SK-N-SH (cell line): ENCODE data around the gene SOX30. TPM values are rescaled to one million over a fixed set of nuclear protein-coding genes. Genes with fewer than 3 reads are reported as not detected.

Experiments
- CTCF ChIA-PET: fragments of 300-600, 350-600 bp; formaldehyde crosslinking; extraction: SDS; loops from one replicate; lab custom pipeline; 2021; lab: Yijun Ruan, JAX
- POLR2A ChIA-PET: fragments of 350-600 bp; sonication (Branson Sonifier 250); formaldehyde crosslinking; extraction: SDS; loops from one replicate; lab custom pipeline; 2020; ENCODE audit warnings: antibody characterized with exemption, inconsistent platforms; lab: Yijun Ruan, JAX
- DNase-seq: peaks from one replicate; pipeline ENCODE4 v3.0.0; 2012
- H2AFZ ChIP-seq: fragments of 200-600 bp; sonication (generic); 2 replicates; pipeline ENCODE4 v1.8.1; 2016; ENCODE audit warnings: antibody characterized with exemption, mild to moderate bottlenecking, low read depth
- H3F3A ChIP-seq: fragments of 200-600 bp; sonication (generic); replicated peaks from 2 replicates; pipeline ENCODE3; 2016; ENCODE audit warnings: antibody characterized with exemption, mild to moderate bottlenecking; ENCODE audit not compliant: insufficient read depth
- H3K27ac ChIP-seq, 2 experiments: fragments of 200-500 bp in 1 of 2; fragments of 200-600 bp in 1 of 2; sonication (Bioruptor generic) in 1 of 2; sonication (generic), shearing (Covaris generic) in 1 of 2; 2 replicates each; pipeline versions ENCODE4 v1.5.1 to v1.6.1; 2014 to 2016; ENCODE audit warnings: low read depth in 2 of 2, inconsistent platforms in 1 of 2, low read length in 1 of 2, mild to moderate bottlenecking in 1 of 2, mixed read lengths in 1 of 2
- H3K27me3 ChIP-seq: fragments of 200-600 bp; sonication (generic), shearing (Covaris generic); 2 replicates; pipeline ENCODE4 v1.6.1; 2016; ENCODE audit warnings: mixed run types; ENCODE audit not compliant: insufficient read depth
- H3K36me3 ChIP-seq, 2 experiments: fragments of 200-500 bp in 1 of 2; fragments of 200-600 bp in 1 of 2; sonication (Bioruptor generic) in 1 of 2; sonication (generic) in 1 of 2; replicated peaks in 1 of 2; 2 replicates each; pipeline versions ENCODE3 to v1.5.1; 2014 to 2016; ENCODE audit warnings: low read length in 1 of 2, mild to moderate bottlenecking in 1 of 2; ENCODE audit not compliant: insufficient read depth in 2 of 2, control insufficient read depth in 1 of 2
- H3K4me1 ChIP-seq, 2 experiments: fragments of 200-500 bp in 1 of 2; fragments of 200-600 bp in 1 of 2; sonication (Bioruptor generic) in 1 of 2; sonication (generic), shearing (Covaris generic) in 1 of 2; 2 replicates each; pipeline versions ENCODE4 v1.5.1 to v1.6.1; 2014 to 2016; ENCODE audit warnings: low read depth in 1 of 2, low read length in 1 of 2, mixed run types in 1 of 2; ENCODE audit not compliant: insufficient read depth in 2 of 2, control insufficient read depth in 1 of 2
- H3K4me2 ChIP-seq: fragments of 200-600 bp; sonication (generic), shearing (Covaris generic); 2 replicates; pipeline ENCODE4 v1.6.1; 2017; ENCODE audit warnings: mixed run types
- H3K4me3 ChIP-seq, 2 experiments: fragments of 200-500 bp in 1 of 2; fragments of 200-600 bp in 1 of 2; sonication (Bioruptor generic) in 1 of 2; sonication (generic), shearing (Covaris generic) in 1 of 2; 2 replicates each; pipeline versions ENCODE4 v1.5.1 to v1.8.1; 2014 to 2016; ENCODE audit warnings: low read depth in 2 of 2, inconsistent platforms in 1 of 2, low read length in 1 of 2, mild to moderate bottlenecking in 1 of 2, mixed read lengths in 1 of 2, moderate library complexity in 1 of 2
- H3K79me2 ChIP-seq: fragments of 200-600 bp; sonication (generic); 2 replicates; pipeline ENCODE4 v1.8.1; 2017; ENCODE audit warnings: mild to moderate bottlenecking; ENCODE audit not compliant: insufficient read depth
- H3K9ac ChIP-seq: fragments of 200-600 bp; sonication (generic); 2 replicates; pipeline ENCODE4 v1.6.1; 2017; ENCODE audit warnings: mixed run types
- H3K9me2 ChIP-seq: fragments of 200-600 bp; sonication (generic); 2 replicates; pipeline ENCODE4 v1.6.1; 2017; ENCODE audit warnings: mixed run types
- H3K9me3 ChIP-seq: fragments of 200-600 bp; sonication (generic); 2 replicates; pipeline ENCODE4 v1.6.1; 2017; ENCODE audit warnings: mixed run types, mild to moderate bottlenecking, moderate library complexity
- H4K20me1 ChIP-seq: fragments of 200-600 bp; sonication (generic); 2 replicates; pipeline ENCODE4 v1.6.1; 2017; ENCODE audit warnings: mild to moderate bottlenecking, mixed run types; ENCODE audit not compliant: insufficient read depth
- IRF3 ChIP-seq: fragments of 150-350 bp; IDR thresholded peaks from 2 replicates; pipeline ENCODE4 v1.6.1; 2016; ENCODE audit warnings: mild to moderate bottlenecking, low read depth, low read length
- JUND ChIP-seq: IDR thresholded peaks from 2 replicates; pipeline ENCODE4 v1.4.0; 2012
- MAX ChIP-seq: IDR thresholded peaks from 2 replicates; pipeline ENCODE4 v1.4.0; 2012; ENCODE audit warnings: low read depth
- MEF2A ChIP-seq: IDR thresholded peaks from 2 replicates; pipeline ENCODE4 v1.4.0; 2012; ENCODE audit warnings: low read depth, borderline replicate concordance
- NFIC ChIP-seq: IDR thresholded peaks from 2 replicates; pipeline ENCODE4 v1.4.0; 2012; ENCODE audit warnings: borderline replicate concordance
- POLR2AphosphoS5 ChIP-seq: IDR thresholded peaks from 2 replicates; pipeline ENCODE4 v1.6.1; 2012; ENCODE audit warnings: low read depth, low read length
- RAD21 ChIP-seq: IDR thresholded peaks from 2 replicates; pipeline ENCODE4 v1.6.1; 2012; ENCODE audit warnings: mild to moderate bottlenecking, low read length
- REST ChIP-seq: IDR thresholded peaks from 2 replicates; pipeline ENCODE4 v1.6.1; 2012; ENCODE audit warnings: mild to moderate bottlenecking, low read depth, low read length, moderate library complexity
- TAF1 ChIP-seq: IDR thresholded peaks from 2 replicates; pipeline ENCODE4 v1.6.1; 2012; ENCODE audit warnings: low read depth, mild to moderate bottlenecking, low read length, moderate library complexity, borderline replicate concordance
- TEAD4 ChIP-seq: IDR thresholded peaks from 2 replicates; pipeline ENCODE4 v1.4.0; 2012; ENCODE audit warnings: mild to moderate bottlenecking, borderline replicate concordance; ENCODE audit not compliant: insufficient read depth
- YY1 ChIP-seq: IDR thresholded peaks from 2 replicates; pipeline ENCODE4 v1.4.0; 2012; ENCODE audit warnings: low read depth, mild to moderate bottlenecking
- ZBTB33 ChIP-seq: IDR thresholded peaks from 2 replicates; pipeline ENCODE4 v1.4.0; 2012; ENCODE audit warnings: low read depth, borderline replicate concordance
- WGBS: methylation state at CpG from one replicate; pipeline ENCODE4 v1.1.6; 2017; ENCODE audit warnings: low lambda C conversion rate; 5-methylcytosine and 5-hydroxymethylcytosine counted together
- polyA plus RNA-seq, 3 experiments: library from polyadenylated mRNA; depleted of rRNA; stranded (reverse); fragments of >200 nt; gene quantifications; 2 replicates each; pipeline ENCODE4 v1.2.3, GENCODE V29; 2012

Gene SOX30
- polyA plus RNA-seq, 1 of the 3 experiments (the other 2 are of a cell fraction): 0.13 TPM

GRCh38 chr5:157624144-157624543 is 28.1 kb downstream of the SOX30 start:
- WGBS: 53% methylated on average over 2 of the region's 2 CpGs
- H4K20me1 ChIP-seq: no peaks in the 10 kb centered on the region
- no peak for DNase-seq
- H3K27me3 ChIP-seq: no peaks in the 10 kb centered on the region
- no peaks in the 10 kb centered on the region for H3K79me2 ChIP-seq
- peaks cover under 1% of the 10 kb centered on the region for H3F3A ChIP-seq
- no peak overlapping the region for H3K9ac ChIP-seq
- no peaks in the 10 kb centered on the region for H3K9me2 ChIP-seq
- no peaks in the 10 kb centered on the region for H3K36me3 ChIP-seq
- H3K4me3 ChIP-seq: no peak overlapping the region
- H3K4me1 ChIP-seq: no peaks in the 10 kb centered on the region
- H3K9me3 ChIP-seq: 0 out of 2 replicates have a peak, but pooled peaks cover under 1% of the 10 kb centered on the region
- CTCF ChIA-PET: no interaction called here
- H3K4me2 ChIP-seq: no peak overlapping the region
- TF ChIP-seq REST (no peak), MAX (no peak), TEAD4 (no peak), POLR2AphosphoS5 (no peak)
- no peak overlapping the region for H3K27ac ChIP-seq
- POLR2A ChIA-PET: no interaction called here
- H2AFZ ChIP-seq: no peak overlapping the region

GRCh38 chr5:157620776-157621175 is 31.5 kb downstream of the SOX30 start:
- H3K4me2 ChIP-seq: no peak overlapping the region
- H3K4me3 ChIP-seq: no peak overlapping the region
- H2AFZ ChIP-seq: no peak overlapping the region
- H3K9me2 ChIP-seq: no peaks in the 10 kb centered on the region
- no peaks in the 10 kb centered on the region for H4K20me1 ChIP-seq
- TF ChIP-seq NFIC: no peak
- no peak for TF ChIP-seq ZBTB33
- no peak for TF ChIP-seq RAD21
- TF ChIP-seq YY1: no peak
- TF ChIP-seq TAF1: no peak
- no peak for TF ChIP-seq JUND
- TF ChIP-seq MEF2A: no peak
- no peak for TF ChIP-seq MAX
- no peak for TF ChIP-seq IRF3
- ChIA-PET POLR2A (no interaction called here), CTCF (no interaction called here)
- no peaks in the 10 kb centered on the region for H3K36me3 ChIP-seq
- no peaks in the 10 kb centered on the region for H3K79me2 ChIP-seq
- H3F3A ChIP-seq: no peaks in the 10 kb centered on the region
- no peak for DNase-seq
- no peaks in the 10 kb centered on the region for H3K27me3 ChIP-seq
- no peaks in the 10 kb centered on the region for H3K9me3 ChIP-seq
- no peak overlapping the region for H3K9ac ChIP-seq
- H3K4me1 ChIP-seq: no peaks in the 10 kb centered on the region
- no peak overlapping the region for H3K27ac ChIP-seq
